OCI-LY1 (cell line): ENCODE measurements around the gene TGFB1.

Source experiments
- CTCF ChIP-seq: fragments of 200-600 bp; sonication (generic), shearing (Covaris generic); IDR thresholded peaks from 2 replicates; pipeline ENCODE4 v1.5.1; 2017; ENCODE audit warnings: mild to moderate bottlenecking, antibody characterized with exemption, low read length, moderate library complexity, mixed read lengths
- EZH2 ChIP-seq: fragments of 200-600 bp; sonication (generic), shearing (Covaris generic); IDR thresholded peaks from 2 replicates; pipeline ENCODE4 v1.8.0; 2017; ENCODE audit warnings: borderline replicate concordance, mixed run types, mild to moderate bottlenecking, antibody characterized with exemption, low read length, moderate library complexity, mixed read lengths

DNA sequence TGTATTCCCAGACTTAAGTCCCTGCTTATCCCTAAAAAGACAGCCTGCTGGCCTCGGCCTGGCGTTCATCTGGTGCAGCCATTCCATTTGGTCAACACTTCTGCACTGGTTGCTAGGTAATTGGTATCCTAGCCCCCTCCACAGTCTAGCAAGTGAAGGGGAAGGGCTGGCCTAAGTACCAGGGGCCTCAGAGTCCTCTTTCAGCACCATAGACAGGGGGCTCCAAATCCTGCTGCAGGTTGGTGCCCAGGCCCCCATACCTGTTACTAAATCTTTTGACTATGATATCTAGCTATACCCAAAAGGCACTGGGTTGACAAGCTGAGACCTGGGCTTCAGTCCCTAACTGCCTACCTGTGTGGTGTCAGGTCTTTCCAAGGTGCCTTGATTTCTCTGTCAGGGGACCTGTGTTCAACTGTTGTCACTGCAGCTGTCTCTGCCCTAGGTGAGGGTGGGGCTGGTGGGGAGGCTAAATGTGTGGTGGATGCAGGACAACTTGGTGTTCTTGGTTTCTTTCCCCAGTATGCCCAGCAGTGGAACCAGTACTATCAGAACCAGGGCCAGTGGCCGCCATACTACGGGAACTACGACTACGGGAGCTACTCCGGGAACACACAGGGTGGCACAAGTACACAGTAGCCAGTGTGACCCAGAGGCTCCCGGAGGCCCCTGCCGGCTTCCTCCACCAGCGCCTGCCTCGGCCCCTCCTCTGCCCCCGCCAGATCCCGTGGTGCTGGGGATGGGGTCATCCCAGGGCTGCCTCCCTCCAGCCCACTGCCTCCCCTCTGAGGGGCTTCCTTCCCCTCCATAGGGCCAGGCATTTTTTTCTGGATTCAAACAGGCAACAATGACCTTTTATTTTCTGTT is 47.6 kb downstream of the TGFB1 start:
- TF ChIP-seq CTCF = no peak
- no peak for TF ChIP-seq EZH2
